GM19238 (cell line): ENCODE measurements around the gene SLC39A2.
"Not testable (repeated sequence)": the region's sequence is repeated elsewhere in the genome, so short reads cannot be mapped to it uniquely, and the experiment has no call there.

Experiments
- DNase-seq: peaks from one replicate; pipeline ENCODE4 v3.0.0; 2011; ENCODE audit warnings: low spot score; ENCODE audit not compliant: insufficient read length

The SLC39A2 gene

DNA sequence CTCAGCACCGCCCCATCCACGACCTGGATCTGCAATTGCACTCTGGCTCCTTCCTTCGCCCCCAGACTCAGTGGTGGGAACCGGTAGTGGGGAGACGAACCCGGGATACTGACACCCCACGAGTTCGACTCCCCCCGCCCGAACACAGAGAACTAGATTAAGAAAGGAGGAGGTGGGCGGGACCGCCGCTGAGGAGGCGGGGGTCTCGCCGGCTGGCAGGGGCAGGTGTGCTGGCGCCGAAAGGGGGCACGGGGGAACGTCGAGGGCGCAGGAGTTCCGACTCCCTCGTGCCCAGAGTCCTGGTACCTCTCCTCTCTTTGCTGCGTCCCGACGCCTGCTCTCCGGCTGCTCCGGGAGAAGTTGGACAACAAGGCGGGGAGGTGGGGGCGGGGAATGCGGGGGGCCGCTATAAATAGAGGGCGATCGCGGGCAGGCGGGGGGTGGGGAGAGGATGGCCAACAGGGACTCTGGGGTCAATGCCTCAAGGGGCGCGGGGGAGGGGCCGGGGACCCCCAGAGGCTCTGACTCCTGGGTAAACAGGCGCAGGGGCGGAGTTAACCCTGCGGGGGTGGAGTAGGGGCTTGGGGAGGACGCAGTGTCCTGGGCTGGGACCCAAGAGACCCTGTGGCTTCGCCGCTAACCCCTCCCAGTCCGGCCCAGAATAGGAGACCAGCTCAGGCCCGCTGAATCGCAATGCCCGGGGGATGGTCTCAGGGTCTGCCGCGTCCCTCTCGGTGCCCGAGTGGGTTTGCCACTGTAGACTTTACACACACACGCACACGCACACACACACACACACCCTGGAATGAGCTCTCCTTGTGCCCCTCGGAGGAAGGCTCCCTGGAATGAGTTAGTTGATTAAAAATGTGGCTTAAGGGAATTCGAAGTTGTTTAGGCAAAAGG, 26.5 kb downstream of the SLC39A2 start:
- DNase-seq = no peak

DNA sequence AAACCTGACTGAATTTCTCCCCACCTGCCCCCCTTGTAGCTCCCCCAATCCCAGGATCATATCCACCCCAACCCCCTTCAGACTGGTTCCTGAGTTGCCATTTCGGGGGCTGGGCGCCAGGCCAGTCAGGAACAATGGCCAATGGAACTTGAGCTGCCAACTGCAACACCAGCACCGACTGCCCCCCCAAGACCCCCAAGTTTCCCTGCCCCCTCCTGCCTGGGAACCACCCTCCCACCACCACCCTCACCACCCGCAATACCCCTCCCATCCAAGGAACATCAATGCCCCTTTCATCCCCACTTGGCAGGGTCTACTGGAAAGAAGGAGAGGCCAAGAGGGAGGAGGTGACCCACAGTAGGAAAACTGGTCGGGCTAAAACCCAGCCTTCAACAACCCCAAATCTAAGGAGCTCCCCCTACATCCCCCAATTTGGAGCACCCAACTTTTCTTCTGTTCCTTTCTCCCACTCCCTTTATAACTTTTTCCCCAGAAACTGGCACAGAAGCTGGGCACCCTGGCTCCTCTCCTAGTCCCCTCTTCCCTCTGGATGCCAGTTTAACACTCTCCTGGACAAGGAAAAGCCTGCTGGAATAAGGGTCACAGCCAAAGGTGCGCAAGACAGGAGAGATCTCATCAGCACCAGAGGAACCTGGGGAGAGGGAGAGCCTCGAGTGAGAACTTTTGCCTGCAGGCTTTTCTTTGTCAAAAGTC, 27.3 kb downstream of the SLC39A2 start:
- no peak for DNase-seq

DNA sequence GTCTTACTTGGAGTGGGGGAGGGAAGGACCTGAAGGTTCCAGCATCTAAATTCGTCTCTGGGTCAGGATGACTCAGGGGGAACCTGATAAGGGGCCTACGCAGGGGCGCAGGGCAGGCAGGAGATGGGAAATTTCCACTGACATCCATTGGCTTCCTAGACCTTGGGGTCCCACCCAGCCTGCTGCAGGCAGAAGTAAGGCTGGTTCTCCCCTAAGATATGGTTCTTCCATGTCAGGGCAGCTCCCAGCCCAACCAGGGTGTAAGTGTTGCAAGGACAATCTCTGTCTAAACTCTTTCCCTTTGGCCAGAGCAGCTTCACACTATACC, 27.9 kb downstream of the SLC39A2 start:
- DNase-seq = no peak

DNA sequence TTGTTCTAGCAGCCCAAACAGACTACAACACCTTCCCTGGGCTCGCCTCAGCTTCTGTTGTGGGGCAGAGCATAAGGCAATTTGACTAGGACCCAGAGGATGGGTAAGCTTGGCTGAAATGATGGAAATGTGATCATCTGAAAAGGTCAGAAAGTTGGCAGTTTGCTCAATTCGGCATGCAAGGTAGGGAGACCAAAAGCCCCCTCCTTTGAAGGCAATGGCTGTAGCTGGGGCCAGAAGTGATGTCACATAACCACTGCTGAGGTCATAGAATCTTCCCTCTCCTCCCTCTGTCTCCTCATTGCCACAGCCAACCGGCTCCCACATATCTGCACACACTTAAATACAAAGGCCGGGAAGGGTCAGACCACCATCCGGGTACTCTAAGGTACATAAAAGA, 30.8 kb downstream of the SLC39A2 start, which contains the start of gene TPPP2:
TPPP2 (plus strand) TSS at position 301 of the 400 bp plus-strand sequence. CDS start 365 bp downstream, outside the sequence.
- no peak for DNase-seq

DNA sequence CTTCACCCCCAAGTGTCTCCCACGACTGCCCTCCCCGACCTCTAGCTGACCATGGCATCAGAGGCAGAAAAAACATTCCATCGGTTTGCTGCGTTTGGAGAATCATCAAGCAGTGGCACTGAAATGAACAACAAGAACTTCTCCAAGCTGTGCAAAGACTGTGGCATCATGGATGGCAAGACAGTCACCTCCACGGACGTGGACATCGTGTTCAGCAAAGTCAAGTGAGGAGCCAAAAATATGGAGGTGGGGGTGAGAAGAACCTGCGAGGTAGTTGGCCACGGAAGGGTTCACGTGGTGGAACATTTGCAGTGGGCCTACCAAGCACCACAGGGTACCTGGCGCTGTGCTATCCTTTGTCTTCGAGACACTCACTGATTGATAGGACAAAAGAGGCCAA, 31.4 kb downstream of the SLC39A2 start:
- DNase-seq = no peak

DNA sequence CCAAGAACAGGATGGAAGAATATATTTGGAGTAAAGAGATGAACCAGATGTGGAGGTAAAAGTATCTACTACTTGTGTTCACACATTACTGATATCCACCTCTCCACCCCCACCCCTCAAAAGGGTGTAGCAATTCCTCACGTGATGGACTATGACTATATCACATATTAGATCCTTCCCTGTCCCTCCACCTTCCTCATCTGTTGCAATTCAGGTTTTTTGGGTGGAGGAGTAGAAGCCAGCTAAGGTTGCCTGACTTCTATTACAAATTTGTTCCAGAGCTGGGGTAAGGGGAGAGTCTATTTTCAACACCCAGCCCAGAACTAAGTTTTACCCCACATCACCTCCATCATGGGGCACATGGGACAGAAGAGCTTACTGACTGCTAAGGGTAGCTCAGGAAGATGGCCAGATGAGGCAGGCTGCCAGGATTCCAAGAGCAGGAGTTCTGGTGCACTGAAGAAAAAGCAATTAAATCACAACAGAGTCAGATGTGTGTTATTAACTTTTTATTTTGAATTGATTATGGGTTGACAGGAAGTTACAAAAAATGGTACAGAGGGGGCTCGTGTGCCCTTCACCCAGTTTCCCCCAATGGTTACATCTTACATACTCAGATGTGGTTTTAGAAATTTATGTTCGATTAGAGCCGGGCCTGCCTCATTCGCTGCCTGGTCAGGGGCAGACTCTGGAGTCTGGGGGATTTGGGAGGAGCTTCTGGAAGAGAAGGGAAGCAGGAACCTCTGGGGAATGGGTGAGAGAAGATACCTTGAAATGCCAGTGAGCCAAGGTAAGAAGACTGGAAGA, 33.4 kb downstream of the SLC39A2 start:
- DNase-seq = no peak

DNA sequence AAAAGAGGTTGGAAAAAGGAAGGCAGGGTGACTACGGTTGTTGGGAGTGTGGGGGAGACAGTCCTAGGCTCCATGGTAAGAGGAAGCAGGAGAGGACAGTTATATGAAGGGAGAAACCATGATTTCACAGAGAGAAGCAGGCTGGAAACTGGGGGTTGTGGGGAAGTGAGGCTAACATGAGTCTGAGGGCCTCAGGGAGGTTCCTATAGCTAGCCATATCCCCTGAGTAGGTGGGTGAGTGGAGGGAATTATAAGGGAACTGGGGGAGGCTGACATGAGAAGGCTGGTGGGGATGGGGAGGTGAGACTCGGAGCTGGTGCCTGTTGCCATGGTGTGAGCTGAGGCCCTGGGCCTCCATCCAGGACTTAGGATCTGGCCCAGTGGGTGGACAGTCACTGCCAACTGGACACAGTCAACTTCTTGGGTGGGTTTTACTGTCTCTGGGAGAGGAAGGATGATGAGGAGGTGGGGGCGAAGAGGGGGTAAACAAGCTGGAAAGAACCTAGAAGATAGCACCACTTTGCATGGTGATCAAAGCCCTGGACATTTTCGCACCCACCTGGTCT, 34.1 kb downstream of the SLC39A2 start:
- DNase-seq = no peak

DNA sequence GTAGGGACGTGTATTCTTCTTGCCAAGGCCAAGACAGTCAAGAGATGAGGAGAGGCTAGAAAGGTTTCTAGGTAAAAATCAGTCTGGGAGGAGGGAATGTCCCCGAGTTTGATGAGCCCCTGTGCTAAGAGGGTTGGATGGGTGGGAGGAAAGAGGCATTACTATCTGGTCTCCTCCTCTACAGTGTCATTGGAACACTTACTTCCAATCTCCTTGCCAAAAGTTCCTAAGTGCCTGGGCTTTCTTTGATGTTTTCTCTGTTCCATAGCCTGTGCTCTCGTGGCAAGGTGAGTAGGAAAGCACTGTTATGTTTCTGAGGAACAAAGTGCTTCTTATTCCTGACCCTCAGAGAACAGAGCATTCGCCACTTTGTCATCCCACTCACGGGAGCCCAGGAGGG, 35.6 kb downstream of the SLC39A2 start, which contains the start of gene RNASE13:
RNASE13 (minus strand) TSS at position 101 of the 400 bp plus-strand sequence. CDS start 519 bp downstream, outside the sequence.
- no peak for DNase-seq

DNA sequence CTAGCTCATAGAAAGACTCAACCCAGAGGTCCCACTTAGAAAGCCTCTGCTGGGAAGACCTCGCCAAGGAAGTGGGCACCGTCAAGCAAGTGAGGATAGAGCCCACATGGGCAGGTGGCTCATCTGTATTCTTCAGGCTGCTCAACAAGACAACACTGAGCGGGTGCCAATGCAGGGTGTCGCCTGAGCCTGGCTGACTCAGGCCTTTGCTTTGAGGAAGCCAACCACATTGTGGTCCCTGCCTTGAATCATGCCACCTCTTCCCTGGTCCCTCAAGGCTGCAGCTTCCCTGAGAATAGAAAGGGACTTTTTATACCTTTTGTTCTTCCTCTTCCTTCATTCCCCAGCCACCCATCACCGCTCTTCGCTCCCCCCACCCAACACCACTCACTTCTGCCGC, 37.7 kb downstream of the SLC39A2 start:
- no peak for DNase-seq

DNA sequence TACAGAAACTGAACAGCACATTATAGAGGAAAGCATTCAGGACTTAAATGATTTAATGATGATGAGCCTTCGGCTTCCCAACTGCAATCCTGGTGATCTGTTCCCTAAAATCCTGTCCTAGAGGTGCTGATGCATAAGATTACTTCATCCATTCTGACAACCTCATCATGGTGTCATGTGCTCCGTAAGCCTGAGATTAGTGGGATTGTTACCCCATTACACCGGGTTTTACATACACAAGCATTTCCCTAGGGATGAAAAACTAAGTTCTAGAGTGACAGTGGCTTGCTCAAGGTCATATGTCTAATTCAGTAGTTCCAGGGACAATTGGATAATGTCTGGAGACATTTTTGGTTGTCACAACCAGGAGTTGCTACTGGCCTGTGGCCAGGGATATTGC, 38.1 kb downstream of the SLC39A2 start:
- no peak for DNase-seq

DNA sequence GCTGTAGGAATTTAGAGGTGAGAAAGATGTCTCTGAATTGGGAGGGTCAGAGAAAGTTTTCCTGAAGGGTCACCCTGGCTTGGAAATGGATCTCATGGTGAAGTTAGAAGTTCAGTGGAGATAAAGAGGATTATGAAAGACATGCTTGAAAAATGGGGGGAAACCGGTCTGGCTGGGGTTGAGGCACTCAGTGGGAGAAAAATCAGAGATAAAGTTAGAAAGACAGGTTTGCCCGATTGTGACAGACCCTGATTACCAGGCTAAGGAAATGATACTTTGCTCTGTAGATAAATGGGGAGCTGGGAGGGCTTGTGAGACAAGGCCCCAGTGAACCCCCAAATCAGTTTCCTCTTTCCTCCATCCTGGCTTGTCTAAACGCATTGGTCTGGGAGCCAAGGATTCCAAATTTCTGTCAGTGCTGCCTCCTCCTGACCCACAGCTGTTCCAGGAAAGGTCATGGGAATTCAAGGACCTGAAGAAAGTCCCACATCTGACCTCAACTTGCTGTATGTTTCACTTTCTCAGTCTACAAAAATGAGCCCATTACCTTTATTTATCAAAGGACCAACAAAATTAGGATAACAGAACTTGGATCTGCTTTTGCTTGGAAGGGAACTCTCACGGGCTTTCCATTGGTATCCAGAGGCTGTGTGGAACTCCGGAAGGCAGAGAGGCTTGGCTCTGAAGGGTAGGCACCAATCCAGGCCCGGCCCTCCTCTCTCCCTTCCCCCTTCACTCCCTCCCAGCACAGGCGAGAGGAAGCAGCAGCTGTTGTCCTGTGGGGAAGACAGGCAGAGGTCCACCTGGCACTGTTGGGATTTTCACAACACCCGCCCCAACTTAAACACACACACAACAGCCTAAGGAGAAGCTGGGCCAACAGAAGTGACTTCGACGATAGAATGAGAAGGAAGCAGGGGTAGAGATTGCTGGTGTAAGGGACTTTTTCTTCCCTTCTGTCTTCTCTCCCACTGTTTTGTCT, 39.6 kb downstream of the SLC39A2 start:
- no peak for DNase-seq

DNA sequence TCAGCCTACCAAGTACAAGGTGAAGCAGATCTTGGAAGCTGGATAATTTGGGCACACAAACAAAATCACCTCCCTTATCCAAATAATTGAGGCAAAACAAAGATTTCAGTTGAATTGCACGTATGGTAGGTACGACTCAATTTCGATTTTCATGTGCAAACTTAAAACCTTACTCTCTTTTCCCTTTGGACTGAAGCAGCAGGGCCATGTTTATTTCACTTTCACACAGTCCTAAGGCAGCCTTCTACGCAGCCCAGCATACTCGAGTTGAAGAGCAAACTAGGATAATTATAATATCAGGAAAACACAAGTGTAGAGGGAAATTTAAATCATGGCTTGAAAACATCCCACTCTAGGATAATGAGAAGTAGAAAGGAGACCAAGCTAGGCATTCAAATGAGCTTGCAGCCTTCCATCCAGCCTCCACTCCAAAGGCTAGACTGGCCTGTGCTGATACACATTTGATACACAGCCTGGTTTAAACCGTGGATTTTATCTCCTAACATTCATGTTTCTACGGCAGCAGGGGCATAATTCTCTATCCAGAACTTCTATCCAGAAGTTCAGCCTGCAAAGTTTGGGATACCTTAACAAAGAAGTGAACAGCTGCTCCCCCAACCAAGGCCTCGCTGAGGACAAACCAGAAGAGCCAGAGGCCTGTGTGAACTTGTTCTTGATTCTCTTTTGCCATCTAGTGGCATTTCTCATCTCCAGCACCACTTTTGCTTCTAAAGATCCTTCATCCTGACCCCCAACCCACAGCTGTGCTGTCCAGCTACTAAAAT, 40.7 kb downstream of the SLC39A2 start:
- peak; percentile 23 for DNase-seq

DNA sequence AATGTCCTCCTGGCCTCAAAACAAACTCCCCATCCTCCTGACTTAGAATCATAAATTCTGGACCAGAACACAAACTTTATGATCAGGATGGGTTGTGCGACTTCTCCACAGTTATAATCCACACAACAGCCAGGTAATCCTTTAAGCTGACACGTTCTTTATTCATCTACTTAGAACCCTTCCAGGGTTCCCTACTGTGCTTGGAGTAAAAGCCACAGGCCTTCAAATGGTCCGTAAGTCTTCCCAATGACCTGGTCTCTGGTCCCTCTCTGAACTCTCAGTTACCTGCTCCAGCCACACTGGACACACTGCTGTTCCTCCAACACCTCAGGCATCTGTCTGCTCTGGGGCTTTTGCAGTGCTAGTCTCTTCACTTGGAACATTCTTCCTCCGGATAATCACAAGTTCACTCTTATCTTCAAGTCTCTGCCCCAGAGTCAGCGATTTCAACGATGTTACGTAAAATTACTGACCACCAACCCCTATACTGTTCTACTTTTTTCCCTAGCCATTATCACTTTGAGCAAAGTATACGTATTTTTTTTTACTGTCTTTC, 41.4 kb downstream of the SLC39A2 start:
- no peak for DNase-seq

DNA sequence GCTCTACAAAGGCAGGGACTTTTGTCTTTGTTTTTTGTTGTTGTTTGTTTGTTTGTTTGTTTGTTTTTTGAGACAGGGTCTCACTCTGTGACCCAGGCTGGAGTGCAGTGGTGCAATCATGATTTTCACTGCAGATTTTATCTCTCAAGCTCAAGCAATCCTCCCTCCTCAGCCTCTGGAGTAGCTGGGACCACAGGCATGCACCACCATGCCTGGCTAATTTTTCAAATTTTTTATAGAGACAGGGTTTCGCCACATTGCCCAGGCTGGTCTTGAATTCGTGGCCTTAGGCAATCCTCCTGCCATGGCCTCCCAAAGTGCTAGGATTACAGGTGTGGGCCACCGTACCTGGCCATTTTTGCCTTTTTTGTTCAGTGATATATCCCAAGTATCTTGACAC, 41.8 kb downstream of the SLC39A2 start:
- not testable (repeated sequence) for DNase-seq

DNA sequence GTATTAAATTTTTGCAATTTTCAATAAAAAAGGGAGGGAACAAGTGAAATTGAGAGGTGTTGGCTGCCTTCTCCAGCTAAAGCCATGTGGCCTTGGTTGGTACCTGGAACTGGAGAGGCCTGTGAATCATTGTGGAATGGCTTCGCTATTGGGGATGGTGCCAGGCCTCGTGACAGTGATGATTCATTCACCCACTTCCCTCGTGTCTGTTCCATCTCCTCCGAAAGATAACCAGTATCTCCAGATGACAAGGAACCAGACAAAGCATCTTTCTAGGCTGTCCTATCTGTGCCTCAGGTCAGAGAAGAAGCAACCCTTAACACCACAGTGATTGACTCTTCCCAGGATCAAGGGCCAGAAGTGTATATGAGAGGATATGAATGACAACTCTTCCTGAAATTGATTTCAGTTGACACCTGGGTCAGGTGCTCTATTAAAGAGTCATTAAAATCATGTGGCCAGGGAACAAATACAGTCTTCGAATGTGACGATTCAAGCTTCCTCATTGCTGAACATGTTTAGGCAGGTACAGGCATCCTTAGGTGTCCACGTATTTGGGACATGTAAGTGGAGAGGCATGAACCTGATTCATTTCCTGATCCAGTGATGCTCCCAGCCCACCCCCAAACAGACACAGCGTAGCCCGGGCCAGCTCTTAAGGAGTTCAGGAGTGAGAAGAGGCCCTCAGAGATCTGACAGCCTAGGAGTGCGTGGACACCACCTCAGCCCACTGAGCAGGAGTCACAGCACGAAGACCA, 42.8 kb downstream of the SLC39A2 start, which contains the start of gene RNASE7:
RNASE7 (plus strand) TSS at position 687 of the 758 bp plus-strand sequence. CDS start 631 bp downstream, outside the sequence.
- no peak for DNase-seq

DNA sequence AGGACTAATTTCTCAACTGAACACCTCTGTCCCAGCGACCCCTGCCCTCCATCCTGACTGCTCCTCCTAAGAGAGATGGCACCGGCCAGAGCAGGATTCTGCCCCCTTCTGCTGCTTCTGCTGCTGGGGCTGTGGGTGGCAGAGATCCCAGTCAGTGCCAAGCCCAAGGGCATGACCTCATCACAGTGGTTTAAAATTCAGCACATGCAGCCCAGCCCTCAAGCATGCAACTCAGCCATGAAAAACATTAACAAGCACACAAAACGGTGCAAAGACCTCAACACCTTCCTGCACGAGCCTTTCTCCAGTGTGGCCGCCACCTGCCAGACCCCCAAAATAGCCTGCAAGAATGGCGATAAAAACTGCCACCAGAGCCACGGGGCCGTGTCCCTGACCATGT, 43.8 kb downstream of the SLC39A2 start:
- no peak for DNase-seq

DNA sequence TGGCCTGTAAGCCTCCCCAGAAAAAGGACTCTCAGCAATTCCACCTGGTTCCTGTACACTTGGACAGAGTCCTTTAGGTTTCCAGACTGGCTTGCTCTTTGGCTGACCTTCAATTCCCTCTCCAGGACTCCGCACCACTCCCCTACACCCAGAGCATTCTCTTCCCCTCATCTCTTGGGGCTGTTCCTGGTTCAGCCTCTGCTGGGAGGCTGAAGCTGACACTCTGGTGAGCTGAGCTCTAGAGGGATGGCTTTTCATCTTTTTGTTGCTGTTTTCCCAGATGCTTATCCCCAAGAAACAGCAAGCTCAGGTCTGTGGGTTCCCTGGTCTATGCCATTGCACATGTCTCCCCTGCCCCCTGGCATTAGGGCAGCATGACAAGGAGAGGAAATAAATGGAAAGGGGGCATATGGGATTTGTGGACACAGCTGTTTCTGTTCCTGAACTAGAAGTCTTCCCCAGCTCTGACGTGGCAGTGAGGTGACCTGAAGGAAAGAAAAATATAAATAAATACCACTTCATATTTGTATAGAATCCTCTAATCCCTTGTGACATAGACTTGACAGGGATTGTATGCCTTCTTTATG, 44.4 kb downstream of the SLC39A2 start:
- DNase-seq = no peak
